HG02884 (cell line): ENCODE data around the gene AKAP13.

ENCODE experiments used
- ATAC-seq: cut with Tn5 transposase; IDR thresholded peaks from one replicate; pipeline ENCODE4 v1.9.1; 2021; ENCODE audit warnings: mild to moderate bottlenecking, moderate library complexity; ENCODE audit not compliant: unreplicated experiment

AKAP13 gene

GRCh38 chr15:85761635-85762034 is 381.2 kb downstream of the AKAP13 start:
- ATAC-seq: no peak

- no peak for ATAC-seq
Measured at GRCh38 chr15:85762039-85762755, 381.8 kb downstream of the AKAP13 start.

- ATAC-seq: no peak
Measured at GRCh38 chr15:85762756-85763127, 382.3 kb downstream of the AKAP13 start.

- no peak for ATAC-seq
Measured at GRCh38 chr15:85763157-85763556, 382.8 kb downstream of the AKAP13 start.

GRCh38 chr15:85763673-85764633 is 383.6 kb downstream of the AKAP13 start:
- ATAC-seq: no peak

GRCh38 chr15:85764649-85765277 is 384.4 kb downstream of the AKAP13 start:
- no peak for ATAC-seq

- ATAC-seq: no peak
Measured at GRCh38 chr15:85766001-85766831, 385.8 kb downstream of the AKAP13 start.

- no peak for ATAC-seq
Measured at GRCh38 chr15:85767785-85768529, 387.6 kb downstream of the AKAP13 start.

GRCh38 chr15:85768595-85769168 is 388.3 kb downstream of the AKAP13 start:
- ATAC-seq: no peak

GRCh38 chr15:85769182-85769900 is 388.9 kb downstream of the AKAP13 start:
- ATAC-seq: no peak

GRCh38 chr15:85770096-85771041 is 390.0 kb downstream of the AKAP13 start:
- no peak for ATAC-seq

GRCh38 chr15:85771271-85771670 is 390.9 kb downstream of the AKAP13 start:
- ATAC-seq: no peak

- no peak for ATAC-seq
Measured at GRCh38 chr15:85771781-85772445, 391.5 kb downstream of the AKAP13 start.

- no peak for ATAC-seq
Measured at GRCh38 chr15:85772668-85773067, 392.3 kb downstream of the AKAP13 start.

GRCh38 chr15:85773249-85773648 is 392.8 kb downstream of the AKAP13 start:
- ATAC-seq: no peak

- ATAC-seq: no peak
Measured at GRCh38 chr15:85773970-85774369, 393.6 kb downstream of the AKAP13 start.
